ENCODE results near the gene HRK. TPM values are rescaled to one million over a fixed set of nuclear protein-coding genes. Genes with fewer than 3 reads are reported as not detected.
A peak's percentile ranks its signal among the peaks of the same experiment; 100 is the strongest.

Gene HRK
- total and polyA plus RNA-seq, 2 of the 13 experiments (the other 11 are each of a cell fraction or from before 2014, with no cell fraction given), result 0.02 TPM; not detected in 1

DNA sequence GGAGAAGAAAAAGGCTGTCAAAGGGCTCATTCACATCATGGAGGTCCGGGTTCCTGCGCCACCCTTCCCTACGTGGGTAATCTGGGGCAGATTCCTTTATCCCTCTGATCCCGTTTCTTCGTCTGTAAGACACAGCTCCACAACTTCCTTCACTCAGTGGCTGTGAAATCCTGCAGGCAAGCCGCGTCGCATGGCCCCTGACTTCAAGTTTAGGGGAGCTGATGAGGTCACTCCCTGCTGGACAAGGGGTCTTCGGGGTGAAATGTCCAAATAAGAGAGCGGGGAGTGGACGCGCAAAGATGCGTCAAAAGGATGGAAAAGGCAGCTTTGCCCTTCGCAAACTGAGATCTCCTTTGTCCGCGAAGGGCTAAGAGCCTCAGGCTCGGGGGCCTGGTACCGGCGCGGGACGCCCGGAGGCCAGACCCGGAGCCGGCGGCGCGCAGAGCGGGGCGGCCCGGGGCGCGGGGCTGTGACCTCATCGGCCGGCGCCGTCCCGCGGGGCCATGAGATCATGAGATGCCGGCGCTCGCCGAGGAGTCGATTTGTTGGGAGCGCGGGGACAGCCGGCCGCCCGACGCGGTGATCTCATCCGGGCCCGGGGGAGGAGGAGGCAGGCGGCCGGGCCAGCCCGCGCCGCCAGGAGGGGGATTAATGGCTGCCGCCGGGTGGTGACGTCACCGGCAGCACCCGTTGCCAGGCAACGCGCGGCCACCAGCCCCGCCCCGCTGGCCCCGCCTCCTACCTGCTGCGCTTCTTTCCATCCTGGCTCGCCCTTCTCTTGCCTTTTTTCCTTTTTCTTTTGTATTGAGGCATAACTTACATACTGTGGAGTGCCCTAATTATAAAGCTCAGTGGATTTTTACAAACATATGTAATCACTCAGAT lies 62.1 kb downstream of the HRK start (continued):
- TF ChIP-seq ZNF770 (CRISPR knock-in tag; IDR thresholded peaks at IDR 0.05), result 0 out of 2 replicates have a peak, but pooled peaks have one; percentile 23
- TF ChIP-seq ZBTB3 (CRISPR knock-in tag; IDR thresholded peaks at IDR 0.05; ENCODE audit: borderline replicate concordance, low read depth), result peak; percentile 37; the same call in 1 of the 2 replicates
- peak; percentile 55 for TF ChIP-seq AGO2 (optimal IDR thresholded peaks at IDR 0.05; ENCODE audit: low read depth, low read length)
- peak; percentile 99 for TF ChIP-seq CREB1 (IDR thresholded peaks at IDR 0.05)
- TF ChIP-seq CREB1 (CRISPR knock-in tag; IDR thresholded peaks at IDR 0.05), result peak; percentile 63; the same call in 1 of the 2 replicates
- peak; percentile 53; the same call in 1 of the 2 replicates for TF ChIP-seq RNF2 (conservative IDR thresholded peaks at IDR 0.05; ENCODE audit: low read depth)
- no peak for TF ChIP-seq CREB3 (CRISPR knock-in tag; IDR thresholded peaks at IDR 0.05)
- TF ChIP-seq ZNF510 (CRISPR knock-in tag; IDR thresholded peaks at IDR 0.05; ENCODE audit: low read depth), result 0 out of 2 replicates have a peak, but pooled peaks have one; percentile 66
- TF ChIP-seq ZNF580 (CRISPR knock-in tag; IDR thresholded peaks at IDR 0.05; ENCODE audit: borderline replicate concordance, low read depth), result no peak
- TF ChIP-seq ZMYM4 (CRISPR knock-in tag; IDR thresholded peaks at IDR 0.05), result peak; percentile 31; the same call in 1 of the 2 replicates
- no peak for TF ChIP-seq ZNF597 (CRISPR knock-in tag; IDR thresholded peaks at IDR 0.05)
- 0 out of 2 replicates have a peak, but pooled peaks have one; percentile 23 for TF ChIP-seq FOXO1 (CRISPR knock-in tag; IDR thresholded peaks at IDR 0.05)
- no peak for TF ChIP-seq ZFP36L2 (CRISPR knock-in tag; IDR thresholded peaks at IDR 0.05)
- TF ChIP-seq CBX1 (IDR thresholded peaks at IDR 0.05; ENCODE audit: low read depth), result no peak
- peak; percentile 37; the same call in 1 of the 2 replicates for TF ChIP-seq ZNF563 (CRISPR knock-in tag; IDR thresholded peaks at IDR 0.05)
- 0 out of 2 replicates have a peak, but pooled peaks have one; percentile 25 for TF ChIP-seq SRY (CRISPR knock-in tag; IDR thresholded peaks at IDR 0.05)
- TF ChIP-seq ZNF782 (CRISPR knock-in tag; IDR thresholded peaks at IDR 0.05; ENCODE audit: borderline replicate concordance), result peak; percentile 41; the same call in 1 of the 2 replicates
- TF ChIP-seq POLR2AphosphoS5 (IDR thresholded peaks at IDR 0.05; ENCODE audit: low read depth, low read length), result 0 out of 2 replicates have a peak, but pooled peaks have one; percentile 33
- TF ChIP-seq ZNF263 (CRISPR knock-in tag; IDR thresholded peaks at IDR 0.05), result peak; percentile 12; the same call in 1 of the 2 replicates
- peak; percentile 87 for TF ChIP-seq ASH2L (IDR thresholded peaks at IDR 0.05; ENCODE audit: insufficient read length, low read depth, low read length)
- no peak for TF ChIP-seq ZNF468 (CRISPR knock-in tag; IDR thresholded peaks at IDR 0.05)
- TF ChIP-seq PITX1 (CRISPR knock-in tag; IDR thresholded peaks at IDR 0.05), result 0 out of 2 replicates have a peak, but pooled peaks have one; percentile 33
- TF ChIP-seq CREM (IDR thresholded peaks at IDR 0.05), result peak; percentile 54
- peak; percentile 50; the same call in 1 of the 2 replicates for TF ChIP-seq CREM (CRISPR knock-in tag; IDR thresholded peaks at IDR 0.05)
- 0 out of 2 replicates have a peak, but pooled peaks have one; percentile 27 for TF ChIP-seq TFDP1 (CRISPR knock-in tag; IDR thresholded peaks at IDR 0.05; ENCODE audit: borderline replicate concordance)
